Measurements from ENCODE around the gene UBE2I. TPM values are rescaled to one million over a fixed set of nuclear protein-coding genes. Genes with fewer than 3 reads are reported as not detected.
"Not testable (repeated sequence)": the region's sequence is repeated elsewhere in the genome, so short reads cannot be mapped to it uniquely, and the experiment has no call there.

Gene UBE2I
- total RNA-seq, 1 donor = 49.2 TPM

DNA sequence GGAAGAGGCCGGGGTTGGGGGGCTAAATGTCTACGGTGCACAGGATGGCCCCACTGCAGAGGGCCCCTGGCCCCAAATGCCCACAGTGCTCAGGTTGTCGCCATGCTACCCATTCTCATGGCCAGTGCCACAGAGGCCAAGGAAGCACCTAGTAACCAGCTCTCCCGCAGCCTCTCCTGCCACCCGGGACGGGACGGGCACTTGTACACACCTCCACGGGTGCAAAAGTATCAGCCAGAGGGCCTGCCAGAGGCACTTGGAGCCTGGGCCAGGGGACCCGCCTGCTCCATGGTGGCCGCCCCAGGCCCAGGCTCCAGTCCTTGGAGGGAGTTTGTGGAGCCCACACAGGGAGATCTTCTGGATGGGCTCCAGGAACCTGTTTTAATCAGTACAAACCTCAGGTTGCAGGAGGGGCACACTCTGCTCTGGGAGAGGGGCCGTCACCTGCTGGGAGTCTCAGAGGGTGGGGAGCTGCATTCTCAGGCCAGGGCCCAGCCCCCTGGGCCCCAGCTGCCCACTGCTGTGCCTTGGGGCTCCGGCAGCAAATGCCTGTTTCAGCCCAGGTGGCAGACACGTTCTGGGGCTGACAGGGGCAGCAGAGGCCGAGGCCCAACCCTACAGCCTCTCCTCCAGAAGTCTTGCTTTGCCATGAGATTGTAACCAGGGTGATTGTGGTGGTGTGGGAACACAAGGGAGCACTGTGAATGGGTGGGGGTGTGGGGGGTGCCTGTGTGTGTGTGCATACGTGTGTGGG is 45.7 kb upstream of the UBE2I start:
- no peaks in the 10 kb centered on the region for H3K9me3 ChIP-seq (ENCODE audit: low read depth, low read length)
- H3K4me2 ChIP-seq (ENCODE audit: insufficient read depth, low read length) = no peak overlapping the region
- H3K27ac ChIP-seq (ENCODE audit: low read depth, low read length) = no peak overlapping the region
- TF ChIP-seq, protein P1, sequence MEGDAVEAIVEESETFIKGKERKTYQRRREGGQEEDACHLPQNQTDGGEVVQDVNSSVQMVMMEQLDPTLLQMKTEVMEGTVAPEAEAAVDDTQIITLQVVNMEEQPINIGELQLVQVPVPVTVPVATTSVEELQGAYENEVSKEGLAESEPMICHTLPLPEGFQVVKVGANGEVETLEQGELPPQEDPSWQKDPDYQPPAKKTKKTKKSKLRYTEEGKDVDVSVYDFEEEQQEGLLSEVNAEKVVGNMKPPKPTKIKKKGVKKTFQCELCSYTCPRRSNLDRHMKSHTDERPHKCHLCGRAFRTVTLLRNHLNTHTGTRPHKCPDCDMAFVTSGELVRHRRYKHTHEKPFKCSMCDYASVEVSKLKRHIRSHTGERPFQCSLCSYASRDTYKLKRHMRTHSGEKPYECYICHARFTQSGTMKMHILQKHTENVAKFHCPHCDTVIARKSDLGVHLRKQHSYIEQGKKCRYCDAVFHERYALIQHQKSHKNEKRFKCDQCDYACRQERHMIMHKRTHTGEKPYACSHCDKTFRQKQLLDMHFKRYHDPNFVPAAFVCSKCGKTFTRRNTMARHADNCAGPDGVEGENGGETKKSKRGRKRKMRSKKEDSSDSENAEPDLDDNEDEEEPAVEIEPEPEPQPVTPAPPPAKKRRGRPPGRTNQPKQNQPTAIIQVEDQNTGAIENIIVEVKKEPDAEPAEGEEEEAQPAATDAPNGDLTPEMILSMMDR (IDR thresholded peaks at IDR 0.05; ENCODE audit: extremely low read depth, low read depth, low read length) = no peak
- no peaks in the 10 kb centered on the region for H3K36me3 ChIP-seq (ENCODE audit: insufficient read depth, low read length)
- H2AFZ ChIP-seq (ENCODE audit: low read length) = no peak overlapping the region
- DNase-seq (ENCODE audit: insufficient read length, low spot score, missing footprints) = no peak
- no peaks in the 10 kb centered on the region for H3K79me2 ChIP-seq (ENCODE audit: insufficient read depth, low read length)
- H3K4me3 ChIP-seq (ENCODE audit: insufficient read depth, low read length) = no peak overlapping the region
- peaks cover 29% of the 10 kb centered on the region for H3K27me3 ChIP-seq (ENCODE audit: insufficient read depth, low read length)
- peaks cover 4% of the 10 kb centered on the region for H4K20me1 ChIP-seq (ENCODE audit: insufficient read depth, low read length)
- H3K4me1 ChIP-seq (ENCODE audit: insufficient read depth, low read length) = no peaks in the 10 kb centered on the region

DNA sequence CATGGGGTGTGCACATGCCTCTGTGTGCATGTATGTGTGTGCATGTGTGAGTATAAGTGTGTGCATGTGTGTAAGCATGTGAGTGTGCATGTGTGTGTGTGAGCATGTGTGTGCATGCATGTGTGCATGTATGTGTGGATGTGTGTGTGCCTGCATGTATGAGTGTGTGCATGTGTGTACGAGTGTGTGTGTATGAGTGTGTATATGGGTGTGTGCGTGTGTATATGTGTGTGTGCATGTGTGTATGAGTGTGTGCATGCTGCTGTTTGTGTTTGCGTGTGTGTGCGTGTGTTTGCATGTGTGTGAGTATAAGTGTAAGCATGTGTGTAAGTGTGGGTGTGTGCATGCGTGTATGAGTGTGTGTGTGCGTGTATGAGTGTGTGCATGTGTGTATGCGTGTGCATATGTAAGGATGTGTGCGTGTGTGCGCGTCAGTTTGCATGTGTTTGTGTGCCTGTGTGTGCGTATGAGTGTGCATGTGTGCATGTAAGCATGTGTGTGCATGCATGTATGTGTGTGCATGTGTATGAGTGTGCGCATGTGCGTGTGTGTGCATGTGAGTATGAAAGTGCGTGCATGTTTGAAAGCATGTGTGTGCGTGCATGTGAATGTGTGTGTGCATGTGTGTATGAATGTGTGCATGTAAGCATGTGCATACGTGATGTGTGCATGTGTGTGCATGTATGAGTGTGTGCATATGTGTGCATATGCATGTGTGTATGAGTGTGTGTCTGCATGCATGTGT is 44.9 kb upstream of the UBE2I start:
- TF ChIP-seq, protein P1 (IDR thresholded peaks at IDR 0.05; ENCODE audit: extremely low read depth, low read depth, low read length) = no peak
- Histone ChIP-seq H3K4me3 (ENCODE audit: insufficient read depth, low read length) (no peak overlapping the region), H3K4me1 (ENCODE audit: insufficient read depth, low read length) (no peaks in the 10 kb centered on the region), H3K4me2 (ENCODE audit: insufficient read depth, low read length) (no peak overlapping the region), H3K79me2 (ENCODE audit: insufficient read depth, low read length) (no peaks in the 10 kb centered on the region), H3K27me3 (ENCODE audit: insufficient read depth, low read length) (peaks cover 22% of the 10 kb centered on the region), H3K27ac (ENCODE audit: low read depth, low read length) (no peak overlapping the region), H3K9me3 (ENCODE audit: low read depth, low read length) (no peaks in the 10 kb centered on the region), H2AFZ (ENCODE audit: low read length) (no peak overlapping the region), H4K20me1 (ENCODE audit: insufficient read depth, low read length) (peaks cover 4% of the 10 kb centered on the region), H3K36me3 (ENCODE audit: insufficient read depth, low read length) (no peaks in the 10 kb centered on the region)
- no peak for DNase-seq (ENCODE audit: insufficient read length, low spot score, missing footprints)

DNA sequence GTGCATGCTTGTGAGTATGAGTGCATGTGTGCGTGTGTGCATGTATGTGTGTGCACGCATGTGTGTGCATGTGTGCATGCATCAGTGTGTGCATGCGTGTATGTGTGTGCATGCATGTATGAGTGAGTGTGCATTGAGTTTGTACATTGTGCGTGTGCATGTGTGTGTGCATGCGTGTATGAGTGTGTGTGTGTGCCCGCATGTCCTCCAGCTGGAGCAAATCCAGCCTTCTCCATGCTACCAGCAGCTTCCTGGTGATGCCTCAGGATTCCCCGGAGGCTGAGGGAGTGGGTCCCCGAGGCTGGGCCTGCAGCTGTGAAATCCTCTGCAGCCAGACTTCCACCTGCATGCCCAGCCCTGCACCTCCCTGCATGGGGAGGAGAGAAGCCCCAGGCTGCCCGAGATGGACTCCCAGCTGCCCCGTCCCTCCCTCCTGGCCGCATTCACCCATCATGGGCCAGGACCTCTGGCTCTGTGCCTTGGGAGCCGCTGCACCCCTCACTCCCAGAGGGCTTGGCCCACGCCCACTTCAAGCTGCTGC is 44.3 kb upstream of the UBE2I start:
- DNase-seq (ENCODE audit: insufficient read length, low spot score, missing footprints) = no peak
- H3K36me3 ChIP-seq (ENCODE audit: insufficient read depth, low read length) = no peaks in the 10 kb centered on the region
- H3K4me2 ChIP-seq (ENCODE audit: insufficient read depth, low read length) = no peak overlapping the region
- peaks cover 4% of the 10 kb centered on the region for H4K20me1 ChIP-seq (ENCODE audit: insufficient read depth, low read length)
- H3K9me3 ChIP-seq (ENCODE audit: low read depth, low read length) = no peaks in the 10 kb centered on the region
- H3K27me3 ChIP-seq (ENCODE audit: insufficient read depth, low read length) = peaks cover 15% of the 10 kb centered on the region
- no peak overlapping the region for H2AFZ ChIP-seq (ENCODE audit: low read length)
- no peaks in the 10 kb centered on the region for H3K4me1 ChIP-seq (ENCODE audit: insufficient read depth, low read length)
- H3K79me2 ChIP-seq (ENCODE audit: insufficient read depth, low read length) = no peaks in the 10 kb centered on the region
- no peak overlapping the region for H3K4me3 ChIP-seq (ENCODE audit: insufficient read depth, low read length)
- TF ChIP-seq, protein P1 (IDR thresholded peaks at IDR 0.05; ENCODE audit: extremely low read depth, low read depth, low read length) = no peak
- no peak overlapping the region for H3K27ac ChIP-seq (ENCODE audit: low read depth, low read length)

DNA sequence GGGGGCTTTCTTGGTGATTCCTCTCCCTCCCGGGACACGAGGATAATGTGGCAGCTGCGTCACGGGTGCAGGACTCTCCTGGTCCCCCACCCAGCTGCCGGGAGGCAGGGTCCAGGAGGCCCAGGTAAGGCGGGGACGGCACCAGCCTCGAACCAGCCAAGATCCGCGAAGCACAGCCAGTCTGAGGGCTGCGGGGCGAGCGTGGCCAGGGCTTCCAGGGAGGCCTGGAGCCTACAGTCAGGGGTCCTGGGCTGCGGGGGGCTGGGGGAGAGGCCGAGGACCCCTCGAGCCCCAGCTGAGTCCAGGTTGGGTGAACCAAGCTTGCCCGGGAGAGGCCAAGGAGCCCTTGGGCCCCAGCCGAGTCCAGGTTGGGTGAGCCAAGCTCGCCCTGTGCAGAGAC is 43.6 kb upstream of the UBE2I start:
- Histone ChIP-seq H3K36me3 (ENCODE audit: insufficient read depth, low read length) (no peaks in the 10 kb centered on the region), H2AFZ (ENCODE audit: low read length) (no peak overlapping the region), H3K27ac (ENCODE audit: low read depth, low read length) (no peak overlapping the region), H3K79me2 (ENCODE audit: insufficient read depth, low read length) (no peaks in the 10 kb centered on the region), H4K20me1 (ENCODE audit: insufficient read depth, low read length) (peaks cover 4% of the 10 kb centered on the region), H3K27me3 (ENCODE audit: insufficient read depth, low read length) (peaks cover 14% of the 10 kb centered on the region), H3K9me3 (ENCODE audit: low read depth, low read length) (no peaks in the 10 kb centered on the region), H3K4me3 (ENCODE audit: insufficient read depth, low read length) (no peak overlapping the region), H3K4me1 (ENCODE audit: insufficient read depth, low read length) (no peaks in the 10 kb centered on the region), H3K4me2 (ENCODE audit: insufficient read depth, low read length) (no peak overlapping the region)
- no peak for DNase-seq (ENCODE audit: insufficient read length, low spot score, missing footprints)
- TF ChIP-seq, protein P1 (IDR thresholded peaks at IDR 0.05; ENCODE audit: extremely low read depth, low read depth, low read length) = no peak

DNA sequence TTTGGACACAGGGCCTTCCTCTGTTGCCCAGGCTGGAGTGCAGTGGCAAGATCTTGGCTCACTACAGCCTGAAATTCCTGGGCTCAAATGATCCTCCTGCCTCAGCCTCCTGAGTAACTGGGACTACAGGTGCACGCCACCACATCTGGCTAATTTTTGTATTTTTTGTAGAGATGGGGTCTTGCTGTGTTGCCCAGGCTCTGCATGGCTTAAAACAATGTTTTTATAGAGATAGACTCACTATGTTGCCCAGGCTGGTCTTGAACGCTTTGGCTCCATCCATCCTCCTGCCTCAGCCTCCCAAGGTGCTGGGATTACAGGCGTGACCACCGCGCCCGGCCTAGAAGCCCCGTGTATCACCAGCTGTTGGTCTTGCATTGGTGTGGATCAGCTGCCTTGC is 40.0 kb upstream of the UBE2I start:
- H3K4me3 ChIP-seq (ENCODE audit: insufficient read depth, low read length); H3K27me3 ChIP-seq (ENCODE audit: insufficient read depth, low read length): not testable (repeated sequence)

More for the DNA sequence above, 40.0 kb upstream of the UBE2I start:
- not testable (repeated sequence) for H3K36me3 ChIP-seq (ENCODE audit: insufficient read depth, low read length); H3K27ac ChIP-seq (ENCODE audit: low read depth, low read length); H3K79me2 ChIP-seq (ENCODE audit: insufficient read depth, low read length); H3K4me2 ChIP-seq (ENCODE audit: insufficient read depth, low read length); H3K4me1 ChIP-seq (ENCODE audit: insufficient read depth, low read length); H3K9me3 ChIP-seq (ENCODE audit: low read depth, low read length); H2AFZ ChIP-seq (ENCODE audit: low read length); DNase-seq (ENCODE audit: insufficient read length, low spot score, missing footprints); H4K20me1 ChIP-seq (ENCODE audit: insufficient read depth, low read length)
